HG02981 (cell line): Measurements from ENCODE around the gene ALDH3B1.

Source experiments
- ATAC-seq: cut with Tn5 transposase; IDR thresholded peaks from one replicate; pipeline ENCODE4 v1.9.1; 2021; ENCODE audit warnings: mild to moderate bottlenecking, moderate library complexity; ENCODE audit not compliant: unreplicated experiment

The ALDH3B1 gene

DNA sequence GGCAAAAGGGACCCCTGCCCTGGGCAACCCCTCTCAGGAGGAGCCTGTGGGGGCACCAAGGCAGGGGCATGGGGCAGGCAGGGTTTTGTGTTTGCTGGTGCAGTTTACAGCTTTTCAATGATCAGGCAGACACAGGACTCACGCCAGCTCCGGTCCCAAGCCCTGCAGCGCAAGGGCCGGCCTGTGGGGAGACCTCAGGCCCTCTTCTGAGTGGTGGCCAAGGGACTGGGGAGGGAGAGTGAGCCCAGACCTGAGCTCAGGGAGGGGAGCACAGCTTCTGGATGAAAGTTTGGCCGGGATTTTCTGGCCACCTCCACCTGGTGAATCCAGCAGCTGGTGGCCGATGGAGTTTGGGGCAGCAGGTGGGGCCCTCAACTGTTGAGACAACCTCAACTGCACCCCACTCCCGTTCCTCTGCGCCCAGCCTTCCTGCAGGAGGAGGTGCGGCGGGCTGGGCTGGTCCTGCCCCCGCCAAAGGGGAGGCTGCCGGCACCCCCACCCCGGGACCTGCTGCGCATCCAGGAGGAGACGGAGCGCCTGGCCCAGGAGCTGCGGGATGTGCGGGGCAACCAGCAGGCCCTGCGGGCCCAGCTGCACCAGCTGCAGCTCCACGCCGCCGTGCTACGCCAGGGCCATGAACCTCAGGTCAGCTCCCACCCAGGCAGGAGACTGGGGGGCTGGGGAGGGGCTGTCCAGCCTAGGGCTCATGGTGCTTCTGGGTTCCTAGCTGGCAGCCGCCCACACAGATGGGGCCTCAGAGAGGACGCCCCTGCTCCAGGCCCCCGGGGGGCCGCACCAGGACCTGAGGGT is 32.3 kb downstream of the ALDH3B1 start:
- ATAC-seq: no peak

DNA sequence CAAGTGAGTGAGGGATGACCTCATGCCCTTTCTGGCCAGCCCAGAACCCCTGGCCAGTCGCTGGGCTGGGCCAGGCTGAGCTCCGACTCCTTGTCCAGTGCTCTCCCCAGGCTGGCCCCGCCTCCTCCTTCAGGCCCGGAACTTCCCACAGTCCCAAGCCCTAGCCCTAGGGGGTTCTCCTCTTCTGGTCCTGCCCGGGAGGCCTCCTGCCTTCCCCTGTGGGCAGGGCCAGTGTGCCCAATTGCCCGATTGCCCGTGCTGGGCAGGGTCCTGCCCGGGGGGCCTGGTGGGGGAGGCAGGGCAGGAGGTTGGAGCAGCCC is 32.9 kb downstream of the ALDH3B1 start:
- ATAC-seq: no peak

DNA sequence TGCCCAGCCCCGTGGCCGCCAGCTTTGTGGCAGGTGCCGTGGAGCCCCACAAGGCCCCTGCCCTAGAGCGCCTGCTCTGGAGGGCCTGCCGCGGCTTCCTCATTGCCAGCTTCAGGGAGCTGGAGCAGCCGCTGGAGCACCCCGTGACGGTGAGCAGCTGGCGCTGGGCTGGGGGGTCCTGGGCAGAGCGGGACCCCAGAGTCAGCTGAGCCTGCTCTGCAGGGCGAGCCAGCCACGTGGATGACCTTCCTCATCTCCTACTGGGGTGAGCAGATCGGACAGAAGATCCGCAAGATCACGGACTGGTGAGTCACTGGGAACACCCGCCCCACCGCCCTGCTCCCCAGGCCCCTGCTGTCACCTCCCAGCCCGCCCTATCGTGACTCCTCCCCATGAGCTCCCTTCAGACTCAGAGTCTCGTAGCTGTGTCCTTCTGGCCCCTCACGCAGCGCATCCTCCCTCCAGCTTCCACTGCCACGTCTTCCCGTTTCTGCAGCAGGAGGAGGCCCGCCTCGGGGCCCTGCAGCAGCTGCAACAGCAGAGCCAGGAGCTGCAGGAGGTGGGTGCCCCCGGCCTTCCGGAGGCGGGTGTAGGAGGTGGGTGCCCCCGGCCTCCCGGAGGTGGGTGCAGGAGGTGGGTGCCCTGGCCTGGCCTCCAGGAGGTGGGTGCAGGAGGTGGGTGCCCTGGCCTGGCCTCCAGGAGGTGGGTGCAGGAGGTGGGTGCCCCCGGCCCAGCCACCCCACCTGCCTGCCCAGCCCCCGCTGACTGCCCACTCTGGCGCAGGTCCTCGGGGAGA is 33.4 kb downstream of the ALDH3B1 start:
- no peak for ATAC-seq

DNA sequence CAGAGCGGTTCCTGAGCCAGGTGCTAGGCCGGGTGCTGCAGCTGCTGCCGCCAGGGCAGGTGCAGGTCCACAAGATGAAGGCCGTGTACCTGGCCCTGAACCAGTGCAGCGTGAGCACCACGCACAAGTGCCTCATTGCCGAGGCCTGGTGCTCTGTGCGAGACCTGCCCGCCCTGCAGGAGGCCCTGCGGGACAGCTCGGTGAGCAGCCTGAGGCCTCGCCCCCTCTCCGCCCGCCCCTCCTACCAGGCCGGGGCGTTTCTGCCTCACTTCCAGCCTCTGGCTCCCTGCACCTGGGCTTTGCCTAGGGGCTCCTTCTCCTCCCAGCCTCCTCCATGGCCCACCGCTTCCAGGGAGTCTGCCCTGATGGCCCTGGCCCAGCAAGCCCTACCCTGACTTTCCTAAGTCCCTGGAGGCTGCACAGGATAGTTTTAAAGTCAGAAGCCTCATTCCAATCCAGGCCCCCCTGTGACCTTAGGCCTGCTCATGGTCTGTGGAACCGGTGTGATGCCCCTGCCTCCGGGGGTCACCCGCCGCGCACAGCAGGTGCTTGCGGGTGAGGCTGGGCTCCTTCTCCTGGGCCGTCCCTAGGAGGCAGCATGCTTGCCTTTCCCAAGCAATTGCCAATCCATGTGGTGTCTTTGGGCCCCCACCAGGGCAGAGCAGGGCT is 34.2 kb downstream of the ALDH3B1 start:
- ATAC-seq: no peak

DNA sequence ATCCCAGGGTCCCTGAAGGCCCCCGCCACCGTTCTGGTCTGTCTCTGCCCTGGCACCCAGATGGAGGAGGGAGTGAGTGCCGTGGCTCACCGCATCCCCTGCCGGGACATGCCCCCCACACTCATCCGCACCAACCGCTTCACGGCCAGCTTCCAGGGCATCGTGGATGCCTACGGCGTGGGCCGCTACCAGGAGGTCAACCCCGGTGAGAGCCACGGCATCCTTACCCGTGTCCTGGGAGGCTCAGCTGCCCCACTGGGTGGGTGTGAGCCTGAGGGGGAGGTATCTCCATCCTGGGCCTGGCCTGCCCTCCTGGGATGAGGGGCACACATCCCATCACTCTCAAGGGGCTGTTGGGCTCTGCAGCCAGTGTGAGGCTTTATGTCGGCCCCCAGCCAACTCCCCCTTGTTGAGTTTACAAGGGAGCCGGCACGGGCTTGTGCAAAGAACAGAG is 34.8 kb downstream of the ALDH3B1 start:
- ATAC-seq: no peak

DNA sequence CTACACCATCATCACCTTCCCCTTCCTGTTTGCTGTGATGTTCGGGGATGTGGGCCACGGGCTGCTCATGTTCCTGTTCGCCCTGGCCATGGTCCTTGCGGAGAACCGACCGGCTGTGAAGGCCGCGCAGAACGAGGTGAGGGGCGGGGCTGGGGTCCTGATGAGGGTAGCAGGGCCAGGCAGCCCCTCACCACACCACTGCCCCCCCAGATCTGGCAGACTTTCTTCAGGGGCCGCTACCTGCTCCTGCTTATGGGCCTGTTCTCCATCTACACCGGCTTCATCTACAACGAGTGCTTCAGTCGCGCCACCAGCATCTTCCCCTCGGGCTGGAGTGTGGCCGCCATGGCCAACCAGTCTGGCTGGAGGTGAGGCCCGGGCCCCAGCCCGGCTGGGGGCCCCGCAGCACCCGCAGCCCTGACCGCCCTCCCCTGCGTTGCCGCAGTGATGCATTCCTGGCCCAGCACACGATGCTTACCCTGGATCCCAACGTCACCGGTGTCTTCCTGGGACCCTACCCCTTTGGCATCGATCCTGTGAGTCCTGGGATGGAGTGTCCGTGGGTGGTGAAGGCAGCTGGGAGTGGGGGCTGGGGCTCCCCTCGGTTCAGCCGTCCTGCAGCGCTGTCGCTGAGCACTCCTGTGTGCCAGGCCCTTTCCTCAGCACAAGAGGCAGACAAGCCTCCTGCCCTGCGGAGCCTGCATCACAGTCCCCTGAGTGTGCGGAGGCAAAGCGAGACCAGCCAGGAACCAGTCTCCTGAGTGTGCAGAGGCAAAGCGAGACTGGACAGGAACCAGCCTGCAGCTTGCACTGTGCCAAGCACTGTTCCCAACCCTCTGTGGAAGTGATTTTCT is 37.5 kb downstream of the ALDH3B1 start:
- ATAC-seq: no peak

DNA sequence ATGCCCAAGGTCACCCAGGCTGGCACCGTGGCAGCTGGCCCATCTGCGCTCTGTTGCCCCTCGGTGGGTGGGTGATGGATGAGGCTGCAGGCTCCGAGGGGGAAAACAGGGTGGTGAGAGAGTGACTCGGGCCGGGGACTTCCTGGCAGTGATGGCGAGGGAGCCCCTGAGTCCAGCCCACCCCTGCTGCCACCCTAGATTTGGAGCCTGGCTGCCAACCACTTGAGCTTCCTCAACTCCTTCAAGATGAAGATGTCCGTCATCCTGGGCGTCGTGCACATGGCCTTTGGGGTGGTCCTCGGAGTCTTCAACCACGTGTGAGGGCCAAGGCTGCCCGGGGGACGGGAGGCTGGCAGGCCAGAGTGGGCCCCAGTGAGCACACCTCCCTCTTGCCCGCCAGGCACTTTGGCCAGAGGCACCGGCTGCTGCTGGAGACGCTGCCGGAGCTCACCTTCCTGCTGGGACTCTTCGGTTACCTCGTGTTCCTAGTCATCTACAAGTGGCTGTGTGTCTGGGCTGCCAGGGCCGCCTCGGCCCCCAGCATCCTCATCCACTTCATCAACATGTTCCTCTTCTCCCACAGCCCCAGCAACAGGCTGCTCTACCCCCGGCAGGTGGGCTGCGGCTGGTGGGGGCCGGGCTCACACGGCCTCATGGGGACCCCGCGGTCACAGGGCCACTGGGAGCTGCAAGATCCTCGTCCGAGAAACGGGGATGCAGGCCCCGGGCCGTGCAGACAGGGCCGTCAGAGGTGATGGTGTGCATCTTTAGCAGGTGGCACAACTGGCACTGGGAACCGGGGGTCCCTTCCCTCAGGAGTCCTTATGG is 38.8 kb downstream of the ALDH3B1 start:
- ATAC-seq: no peak

DNA sequence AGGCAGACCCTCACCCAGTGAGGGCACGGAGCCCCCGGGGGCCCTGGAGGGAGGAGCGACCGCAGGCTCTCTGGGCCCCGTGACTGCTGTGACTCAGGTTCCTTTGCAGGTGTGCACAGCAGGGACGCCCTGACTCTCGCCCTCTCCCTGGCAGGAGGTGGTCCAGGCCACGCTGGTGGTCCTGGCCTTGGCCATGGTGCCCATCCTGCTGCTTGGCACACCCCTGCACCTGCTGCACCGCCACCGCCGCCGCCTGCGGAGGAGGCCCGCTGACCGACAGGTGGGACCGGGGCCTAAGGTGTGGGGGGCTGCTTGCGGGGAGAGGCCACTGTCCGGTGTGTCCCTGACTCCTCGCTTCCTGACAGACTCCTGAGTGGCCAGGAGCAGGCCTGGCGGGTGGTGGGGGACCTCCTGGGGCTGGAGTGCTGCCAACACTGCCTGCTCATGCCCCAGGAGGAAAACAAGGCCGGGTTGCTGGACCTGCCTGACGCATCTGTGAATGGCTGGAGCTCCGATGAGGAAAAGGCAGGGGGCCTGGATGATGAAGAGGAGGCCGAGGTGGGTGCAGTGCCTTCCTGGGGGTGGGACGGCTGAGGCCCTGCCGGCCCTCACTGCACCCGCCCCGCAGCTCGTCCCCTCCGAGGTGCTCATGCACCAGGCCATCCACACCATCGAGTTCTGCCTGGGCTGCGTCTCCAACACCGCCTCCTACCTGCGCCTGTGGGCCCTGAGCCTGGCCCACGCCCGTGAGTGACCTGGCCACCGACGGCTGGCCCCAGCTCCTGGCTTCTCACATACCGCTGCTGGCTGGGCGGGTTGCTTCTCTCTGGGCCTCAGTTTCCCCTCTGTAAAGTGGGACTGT is 39.6 kb downstream of the ALDH3B1 start:
- ATAC-seq: no peak

DNA sequence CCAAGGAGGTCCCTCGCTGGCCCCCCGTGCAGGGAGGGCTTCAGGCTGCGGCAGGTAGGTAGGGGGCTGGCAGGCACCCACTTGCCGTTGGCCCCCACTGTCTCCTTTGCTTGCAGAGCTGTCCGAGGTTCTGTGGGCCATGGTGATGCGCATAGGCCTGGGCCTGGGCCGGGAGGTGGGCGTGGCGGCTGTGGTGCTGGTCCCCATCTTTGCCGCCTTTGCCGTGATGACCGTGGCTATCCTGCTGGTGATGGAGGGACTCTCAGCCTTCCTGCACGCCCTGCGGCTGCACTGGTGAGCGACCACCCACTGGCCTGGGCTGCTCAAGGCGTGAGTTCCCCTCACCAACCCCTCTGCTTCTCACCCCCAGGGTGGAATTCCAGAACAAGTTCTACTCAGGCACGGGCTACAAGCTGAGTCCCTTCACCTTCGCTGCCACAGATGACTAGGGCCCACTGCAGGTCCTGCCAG is 40.3 kb downstream of the ALDH3B1 start:
- no peak for ATAC-seq

DNA sequence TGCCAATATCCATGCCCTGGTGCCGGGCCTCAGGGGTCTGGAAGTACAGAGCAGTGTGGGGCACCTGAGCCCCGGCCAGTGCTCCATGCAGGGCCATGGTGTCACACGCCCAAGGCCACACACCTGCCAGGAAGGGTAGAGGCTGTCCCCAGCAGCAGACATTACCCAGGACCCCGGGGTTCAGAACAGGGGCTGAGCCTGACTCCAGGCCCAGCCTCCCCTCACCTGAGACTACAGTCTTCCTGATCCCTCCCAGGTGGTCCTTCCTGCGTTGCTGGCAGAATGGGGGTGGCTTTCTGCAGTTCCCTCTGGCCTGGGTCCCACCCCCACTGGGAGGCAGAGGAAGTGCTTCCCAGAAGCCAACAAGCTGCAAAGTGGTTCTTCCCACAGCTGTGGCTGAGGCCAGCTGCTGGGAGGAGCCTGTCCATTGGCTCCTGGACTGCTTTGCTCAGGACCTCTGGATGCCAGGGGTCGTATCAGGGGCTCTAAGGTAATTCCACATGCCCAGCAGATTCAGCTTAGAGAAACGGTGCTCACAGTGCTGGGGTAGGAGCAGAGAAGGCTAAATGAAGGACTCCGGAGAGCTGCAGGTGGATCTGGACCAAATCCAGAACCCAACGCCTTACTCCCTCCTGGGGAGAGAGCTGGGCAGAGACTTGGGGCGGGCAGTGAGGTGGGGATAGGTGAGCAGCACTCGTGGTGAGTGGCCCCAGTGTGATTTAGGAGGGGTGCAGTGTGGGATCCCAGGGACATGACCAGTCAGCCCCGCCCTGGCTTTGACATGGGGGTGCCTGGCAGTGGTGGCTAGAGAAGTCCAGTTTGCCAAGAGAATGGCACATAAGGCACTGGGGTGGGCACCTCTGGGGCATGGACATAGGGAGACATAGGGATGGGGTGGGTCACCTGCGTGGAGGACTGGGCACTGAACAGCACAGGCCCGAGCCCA is 41.3 kb downstream of the ALDH3B1 start:
- ATAC-seq: no peak

DNA sequence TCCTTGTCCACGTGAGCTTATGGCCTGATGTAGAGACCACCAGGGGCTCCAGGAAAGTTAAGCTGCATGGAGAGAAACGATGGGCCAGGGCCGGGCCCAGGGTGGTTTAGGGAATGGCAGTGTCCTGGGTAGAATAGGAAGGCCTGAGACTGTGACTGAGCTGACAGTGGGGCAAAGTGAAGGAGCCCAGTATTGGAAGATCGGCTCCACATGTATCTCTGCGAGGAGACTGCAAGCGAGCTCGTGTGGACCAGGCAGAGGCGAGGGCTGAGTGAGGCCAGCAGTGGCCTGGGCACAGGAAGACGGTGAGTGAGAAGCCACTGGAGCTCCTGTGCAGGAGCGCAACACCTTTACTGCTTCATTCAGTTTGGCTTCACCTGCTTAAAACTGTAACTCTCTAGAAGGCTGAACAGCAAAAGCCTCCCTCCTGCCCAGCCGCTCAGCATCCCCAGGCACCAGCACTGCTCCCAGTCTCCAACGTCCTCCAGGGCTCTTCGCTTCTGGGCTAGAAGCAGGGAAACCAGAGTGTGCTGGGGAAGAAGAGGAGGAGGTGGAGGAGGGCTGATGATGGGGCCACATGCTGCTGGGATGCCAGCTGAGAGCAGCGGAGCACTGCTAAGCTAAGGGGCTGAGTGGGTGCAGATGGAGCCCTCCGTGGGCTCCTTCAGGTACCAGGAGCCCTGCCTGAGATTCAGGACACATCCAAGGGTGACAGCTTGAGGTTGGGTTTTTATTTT is 42.2 kb downstream of the ALDH3B1 start:
- no peak for ATAC-seq

DNA sequence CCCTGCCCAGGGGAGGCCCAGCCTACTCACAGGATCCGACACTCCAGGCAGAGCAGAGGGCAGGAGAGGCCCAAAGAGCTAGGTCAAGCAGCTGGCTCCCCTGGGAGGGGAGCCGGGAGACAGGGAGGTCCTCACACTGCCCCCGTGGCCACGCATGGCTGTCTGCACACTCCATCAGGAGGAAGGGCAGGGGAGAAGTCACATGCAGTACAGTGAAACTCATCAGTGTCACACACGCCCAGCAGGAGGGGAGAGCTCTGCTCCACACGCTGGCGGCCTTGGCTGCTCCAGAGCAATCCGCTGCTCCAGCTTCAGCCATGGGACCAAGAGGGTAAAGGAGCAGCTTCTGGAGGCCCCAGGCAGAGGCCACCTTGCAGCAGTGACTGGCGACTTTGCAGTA is 43.0 kb downstream of the ALDH3B1 start:
- no peak for ATAC-seq

DNA sequence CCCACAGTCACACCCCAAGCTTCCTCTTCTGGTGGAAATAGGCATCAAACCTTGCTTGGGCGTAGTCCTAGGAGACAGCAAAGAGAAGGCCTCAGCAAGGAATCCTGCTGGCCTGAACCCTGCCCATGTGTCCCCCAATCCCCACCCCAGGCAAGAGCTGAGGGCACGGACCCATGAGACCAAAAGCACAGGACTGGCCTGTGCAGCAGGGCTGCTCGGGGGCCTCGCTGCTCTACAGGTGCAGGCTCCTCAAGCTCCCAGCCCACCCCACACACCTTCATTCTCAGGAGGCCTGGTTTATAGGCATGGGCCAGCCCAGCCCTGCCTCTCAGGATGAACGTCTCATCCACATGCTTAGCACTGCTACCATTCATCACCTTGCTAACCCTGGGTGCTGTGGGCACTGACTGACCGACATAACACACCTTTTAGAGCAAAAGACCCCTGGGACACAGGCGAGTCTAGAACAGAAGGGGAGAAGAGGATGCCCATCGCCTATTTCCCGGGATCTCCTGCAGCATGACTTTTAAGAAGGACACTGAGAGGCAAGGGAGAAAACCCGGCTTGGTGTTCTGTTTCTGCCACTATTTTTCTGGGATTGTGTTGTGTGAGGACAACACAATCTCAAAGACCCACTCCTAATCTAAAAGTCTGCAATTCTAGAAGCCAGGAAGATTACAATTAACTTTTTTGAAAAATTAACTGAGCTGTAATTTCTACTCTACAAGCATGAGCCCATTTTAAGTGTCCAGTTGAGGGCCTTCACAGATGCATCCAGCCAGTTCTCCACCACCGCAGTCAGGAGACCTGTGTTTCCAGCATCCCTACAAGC is 44.1 kb downstream of the ALDH3B1 start:
- no peak for ATAC-seq

DNA sequence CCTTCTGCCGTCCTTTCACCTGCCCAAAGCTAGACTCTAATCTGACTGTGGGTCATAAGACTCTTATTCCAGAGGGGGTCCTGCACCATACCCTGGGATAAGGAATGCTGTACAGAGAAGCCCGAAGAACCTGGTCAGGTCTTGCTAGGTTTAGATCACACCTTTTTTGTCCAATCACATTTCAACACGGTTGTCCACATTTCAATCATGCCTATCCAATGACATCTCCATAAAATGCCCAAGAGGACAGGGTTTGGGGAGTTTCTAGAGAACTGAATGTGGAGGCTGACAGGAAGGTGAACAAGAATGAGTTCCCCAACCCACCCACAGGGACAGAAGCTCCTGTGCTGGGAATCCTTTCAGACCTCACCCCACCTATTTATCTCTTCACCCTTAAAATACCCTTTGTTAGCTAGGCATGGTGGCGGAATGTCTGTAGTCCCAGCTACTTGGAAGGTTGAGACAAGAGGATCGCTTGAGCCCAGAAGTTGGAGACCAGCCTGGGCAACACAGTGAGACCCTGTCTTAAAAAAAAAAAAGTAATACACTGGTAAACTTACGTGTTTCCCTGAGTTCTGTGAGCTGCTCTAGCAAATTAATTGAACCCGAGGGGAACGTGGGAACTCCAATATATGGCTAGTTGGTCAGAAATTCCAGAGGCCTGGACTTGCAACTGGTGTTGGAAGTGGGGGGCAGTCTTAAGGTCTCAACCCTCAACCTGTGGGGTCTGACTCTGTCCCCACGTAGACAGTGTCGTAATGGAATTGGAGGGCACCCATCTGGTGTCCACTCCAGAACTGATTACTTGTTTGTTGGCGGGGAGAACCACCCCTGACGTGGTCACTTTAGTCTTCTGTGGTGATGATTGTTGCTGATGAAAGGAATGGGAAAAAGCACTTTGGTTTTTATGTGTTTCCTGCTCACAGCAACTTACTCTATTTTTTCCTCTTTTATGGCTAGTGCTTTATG is 46.5 kb downstream of the ALDH3B1 start:
- no peak for ATAC-seq

DNA sequence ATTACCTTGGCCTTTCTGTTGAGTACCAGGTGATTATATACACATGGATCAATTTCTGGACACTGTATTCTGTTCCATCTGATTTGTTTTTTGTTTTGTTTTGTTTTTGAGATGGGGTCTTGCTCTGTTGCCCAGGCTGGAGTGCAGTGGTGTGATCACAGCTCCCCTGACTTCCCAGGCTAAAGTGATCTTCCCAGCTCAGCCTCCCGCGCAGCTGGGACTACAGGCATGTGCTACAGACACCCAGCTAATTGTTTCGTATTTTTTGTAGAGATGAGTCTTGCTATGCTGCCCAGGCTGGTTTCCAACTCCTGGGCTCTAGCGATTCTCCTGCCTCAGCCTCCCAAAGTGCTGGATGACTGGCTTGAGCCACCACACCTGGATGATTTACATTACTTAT is 47.7 kb downstream of the ALDH3B1 start:
- ATAC-seq: no peak
